ENCODE results near the gene CD226. TPM values are rescaled to one million over a fixed set of nuclear protein-coding genes. Genes with fewer than 3 reads are reported as not detected.
"Not testable (repeated sequence)": the region's sequence is repeated elsewhere in the genome, so short reads cannot be mapped to it uniquely, and the experiment has no call there.

Gene CD226
- total and polyA plus RNA-seq, 4 donors: 0.15 to 3.2 (median 3.1) TPM; not detected in 1

- H3K36me3 ChIP-seq (ENCODE audit: control insufficient read depth in 1 of 2, insufficient read depth in 2 of 2, low read length in 1 of 2): no peaks in the 10 kb centered on the region
- intact Hi-C loops (cut with DNase I): loop anchor here in 1 of 2 donors (2.0 kb wide), 1 partner anchor 72 kb away; no protein-coding TSS in a partner anchor
- no peaks in the 10 kb centered on the region for H3K27me3 ChIP-seq (ENCODE audit: control insufficient read depth in 1 of 2, insufficient read depth in 2 of 2, low read length in 1 of 2)
- H3K9me3 ChIP-seq (ENCODE audit: control insufficient read depth, low read length): no peaks in the 10 kb centered on the region
- WGBS, 2 donors: 75 to 87% methylated on average over 4 of the region's 4 CpGs
- DNase-seq (no peak), ATAC-seq (ENCODE audit: low FRiP score) (no peak)
- no peaks in the 10 kb centered on the region for H3K4me1 ChIP-seq (ENCODE audit: control insufficient read depth in 1 of 2, insufficient read depth in 2 of 2, low read length in 2 of 2)
- H3K4me3 ChIP-seq (ENCODE audit: low read length in 2 of 2): no peak overlapping the region
- H3K27ac ChIP-seq (ENCODE audit: low read depth in 1 of 2, low read length in 2 of 2): no peak overlapping the region
These were observed 58.7 kb downstream of the CD226 start for GRCh38 chr18:69889009-69889408.

- H3K36me3 ChIP-seq (ENCODE audit: control insufficient read depth in 1 of 2, insufficient read depth in 2 of 2, low read length in 1 of 2): no peaks in the 10 kb centered on the region
- 94 to 96% methylated on average over 2 of the region's 2 CpGs for WGBS, 2 donors
- intact Hi-C loops (cut with DNase I): no loop called here
- no peak overlapping the region for H3K4me3 ChIP-seq (ENCODE audit: low read length in 2 of 2)
- ATAC-seq (ENCODE audit: low FRiP score) (no peak), DNase-seq (no peak)
- H3K4me1 ChIP-seq (ENCODE audit: control insufficient read depth in 1 of 2, insufficient read depth in 2 of 2, low read length in 2 of 2): no peaks in the 10 kb centered on the region
- H3K27me3 ChIP-seq (ENCODE audit: control insufficient read depth in 1 of 2, insufficient read depth in 2 of 2, low read length in 1 of 2): no peaks in the 10 kb centered on the region
- no peaks in the 10 kb centered on the region for H3K9me3 ChIP-seq (ENCODE audit: control insufficient read depth, low read length)
- no peak overlapping the region for H3K27ac ChIP-seq (ENCODE audit: low read depth in 1 of 2, low read length in 2 of 2)
These were observed 60.4 kb downstream of the CD226 start for GRCh38 chr18:69887256-69887655.

- no peaks in the 10 kb centered on the region for H3K9me3 ChIP-seq (ENCODE audit: control insufficient read depth, low read length)
- 90 to 91% methylated on average over 20 of the region's 20 CpGs for whole genome bisulfite sequencing, 2 donors
- intact Hi-C loops (cut with DNase I): no loop called here
- H3K27ac ChIP-seq (ENCODE audit: low read depth in 1 of 2, low read length in 2 of 2): no peak overlapping the region
- ATAC-seq (ENCODE audit: low FRiP score) (no peak), DNase-seq (no peak)
- H3K4me3 ChIP-seq (ENCODE audit: low read length in 2 of 2): no peak overlapping the region
- no peaks in the 10 kb centered on the region for H3K36me3 ChIP-seq (ENCODE audit: control insufficient read depth in 1 of 2, insufficient read depth in 2 of 2, low read length in 1 of 2)
- H3K4me1 ChIP-seq (ENCODE audit: control insufficient read depth in 1 of 2, insufficient read depth in 2 of 2, low read length in 2 of 2): no peaks in the 10 kb centered on the region
- no peaks in the 10 kb centered on the region for H3K27me3 ChIP-seq (ENCODE audit: control insufficient read depth in 1 of 2, insufficient read depth in 2 of 2, low read length in 1 of 2)
These were observed 61.7 kb downstream of the CD226 start for GRCh38 chr18:69885841-69886531.

DNA sequence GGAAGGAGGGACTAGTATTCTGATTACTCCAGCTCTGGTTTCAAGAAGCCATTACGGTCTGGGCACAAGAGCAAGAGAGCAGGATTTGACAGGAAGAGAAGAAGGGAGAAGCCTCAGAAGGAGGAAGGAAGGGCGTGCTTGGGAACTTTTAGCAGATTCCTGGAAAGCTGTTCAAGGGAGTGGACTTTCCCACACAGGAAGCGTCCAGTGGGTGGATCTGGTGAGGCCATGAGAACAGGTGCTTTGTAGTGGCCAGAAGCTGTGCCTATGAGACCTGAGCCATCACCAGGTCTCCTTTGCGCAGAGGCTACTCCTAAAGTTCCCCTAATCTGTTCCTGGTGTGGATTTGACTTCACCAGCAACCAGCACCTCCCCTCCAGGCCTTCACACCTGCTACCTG is 62.3 kb downstream of the CD226 start:
- no peaks in the 10 kb centered on the region for H3K27me3 ChIP-seq (ENCODE audit: control insufficient read depth in 1 of 2, insufficient read depth in 2 of 2, low read length in 1 of 2)
- no peak overlapping the region for H3K27ac ChIP-seq (ENCODE audit: low read depth in 1 of 2, low read length in 2 of 2)
- H3K36me3 ChIP-seq (ENCODE audit: control insufficient read depth in 1 of 2, insufficient read depth in 2 of 2, low read length in 1 of 2): no peaks in the 10 kb centered on the region
- 97 to 99% methylated on average over 4 of the region's 4 CpGs for WGBS, 2 donors
- H3K9me3 ChIP-seq (ENCODE audit: control insufficient read depth, low read length): no peaks in the 10 kb centered on the region
- intact Hi-C loops (cut with DNase I): no loop called here
- no peak for DNase-seq
- H3K4me3 ChIP-seq (ENCODE audit: low read length in 2 of 2): no peak overlapping the region
- ATAC-seq (ENCODE audit: low FRiP score): no peak
- no peaks in the 10 kb centered on the region for H3K4me1 ChIP-seq (ENCODE audit: control insufficient read depth in 1 of 2, insufficient read depth in 2 of 2, low read length in 2 of 2)

DNA sequence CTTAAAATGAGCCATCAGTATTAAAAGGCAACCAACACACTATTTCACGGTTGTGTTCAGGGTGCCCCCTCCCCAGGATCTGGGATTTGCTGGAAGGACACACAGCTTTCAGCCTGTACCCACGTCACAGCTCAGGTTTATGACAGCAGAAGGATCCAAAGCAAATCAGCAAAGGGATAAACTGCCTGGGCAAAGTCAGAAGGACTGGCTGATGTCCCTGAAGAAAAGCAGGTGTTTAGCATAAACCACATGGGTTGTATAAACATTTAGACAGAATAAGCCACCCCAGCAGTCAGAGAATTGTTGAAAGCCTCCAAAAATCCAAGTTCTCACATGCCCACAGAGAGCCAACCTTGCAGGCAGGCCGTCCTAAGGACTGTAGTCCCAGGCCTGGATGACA is 63.9 kb downstream of the CD226 start:
- DNase-seq (no peak), ATAC-seq (ENCODE audit: low FRiP score) (no peak)
- H3K9me3 ChIP-seq (ENCODE audit: control insufficient read depth, low read length): no peaks in the 10 kb centered on the region
- intact Hi-C loops (cut with DNase I): no loop called here
- no peak overlapping the region for H3K4me3 ChIP-seq (ENCODE audit: low read length in 2 of 2)
- no peaks in the 10 kb centered on the region for H3K36me3 ChIP-seq (ENCODE audit: control insufficient read depth in 1 of 2, insufficient read depth in 2 of 2, low read length in 1 of 2)
- WGBS, 2 donors: 50 to 52% methylated on average over 3 of the region's 3 CpGs
- H3K27me3 ChIP-seq (ENCODE audit: control insufficient read depth in 1 of 2, insufficient read depth in 2 of 2, low read length in 1 of 2): no peaks in the 10 kb centered on the region
- H3K27ac ChIP-seq (ENCODE audit: low read depth in 1 of 2, low read length in 2 of 2): no peak overlapping the region
- H3K4me1 ChIP-seq (ENCODE audit: control insufficient read depth in 1 of 2, insufficient read depth in 2 of 2, low read length in 2 of 2): no peaks in the 10 kb centered on the region

DNA sequence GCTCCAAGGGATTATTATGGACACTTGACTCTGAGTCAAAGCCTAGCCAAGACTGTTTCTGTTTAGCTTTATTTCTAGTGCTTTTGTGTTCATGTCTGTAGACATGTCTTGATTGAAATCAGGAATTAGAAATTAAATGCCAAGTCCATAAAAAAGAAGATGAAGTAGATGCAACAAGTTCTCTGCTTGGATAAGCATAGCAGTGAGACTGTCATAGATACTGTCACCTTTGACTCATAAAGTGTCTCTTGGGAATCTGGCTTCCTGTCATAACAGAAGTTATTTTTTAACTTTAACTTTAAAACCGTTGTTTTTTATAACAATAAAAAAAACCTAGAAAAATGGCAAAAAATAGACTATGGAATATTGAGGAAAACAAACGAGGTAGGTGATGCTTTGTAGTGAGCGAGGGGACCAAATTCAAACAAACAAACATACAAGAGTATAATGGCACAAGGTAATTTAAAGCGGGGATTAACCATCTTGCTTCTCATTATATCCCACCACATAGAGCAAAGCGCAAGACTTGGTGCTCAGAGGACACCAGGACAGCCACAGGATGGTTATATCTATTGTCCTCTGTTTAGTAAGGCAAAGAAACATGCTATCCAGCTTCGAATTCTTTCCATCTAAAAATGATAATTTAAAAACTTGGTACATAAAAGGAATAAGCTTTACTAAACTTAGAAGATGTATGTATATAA is 64.6 kb downstream of the CD226 start:
- H3K4me1 ChIP-seq (ENCODE audit: control insufficient read depth in 1 of 2, insufficient read depth in 2 of 2, low read length in 2 of 2): no peaks in the 10 kb centered on the region
- DNase-seq (no peak), ATAC-seq (ENCODE audit: low FRiP score) (no peak)
- no peaks in the 10 kb centered on the region for H3K36me3 ChIP-seq (ENCODE audit: control insufficient read depth in 1 of 2, insufficient read depth in 2 of 2, low read length in 1 of 2)
- no peaks in the 10 kb centered on the region for H3K9me3 ChIP-seq (ENCODE audit: control insufficient read depth, low read length)
- no peak overlapping the region for H3K4me3 ChIP-seq (ENCODE audit: low read length in 2 of 2)
- intact Hi-C loops (cut with DNase I): no loop called here
- H3K27me3 ChIP-seq (ENCODE audit: control insufficient read depth in 1 of 2, insufficient read depth in 2 of 2, low read length in 1 of 2): no peaks in the 10 kb centered on the region
- H3K27ac ChIP-seq (ENCODE audit: low read depth in 1 of 2, low read length in 2 of 2): no peak overlapping the region
- 81 to 82% methylated on average over 6 of the region's 6 CpGs for WGBS, 2 donors

GRCh38 chr18:69880083-69880482 is 67.6 kb downstream of the CD226 start:
- H3K4me1 ChIP-seq (ENCODE audit: control insufficient read depth in 1 of 2, insufficient read depth in 2 of 2, low read length in 2 of 2): no peaks in the 10 kb centered on the region
- H3K4me3 ChIP-seq (ENCODE audit: low read length in 2 of 2): no peak overlapping the region
- H3K27me3 ChIP-seq (ENCODE audit: control insufficient read depth in 1 of 2, insufficient read depth in 2 of 2, low read length in 1 of 2): no peaks in the 10 kb centered on the region
- no peaks in the 10 kb centered on the region for H3K36me3 ChIP-seq (ENCODE audit: control insufficient read depth in 1 of 2, insufficient read depth in 2 of 2, low read length in 1 of 2)
- no peaks in the 10 kb centered on the region for H3K9me3 ChIP-seq (ENCODE audit: control insufficient read depth, low read length)
- ATAC-seq (ENCODE audit: low FRiP score): no peak
- 95 to 96% methylated on average over 3 of the region's 3 CpGs for WGBS, 2 donors
- H3K27ac ChIP-seq (ENCODE audit: low read depth in 1 of 2, low read length in 2 of 2): no peak overlapping the region
- intact Hi-C loops (cut with DNase I): no loop called here
- no peak for DNase-seq

DNA sequence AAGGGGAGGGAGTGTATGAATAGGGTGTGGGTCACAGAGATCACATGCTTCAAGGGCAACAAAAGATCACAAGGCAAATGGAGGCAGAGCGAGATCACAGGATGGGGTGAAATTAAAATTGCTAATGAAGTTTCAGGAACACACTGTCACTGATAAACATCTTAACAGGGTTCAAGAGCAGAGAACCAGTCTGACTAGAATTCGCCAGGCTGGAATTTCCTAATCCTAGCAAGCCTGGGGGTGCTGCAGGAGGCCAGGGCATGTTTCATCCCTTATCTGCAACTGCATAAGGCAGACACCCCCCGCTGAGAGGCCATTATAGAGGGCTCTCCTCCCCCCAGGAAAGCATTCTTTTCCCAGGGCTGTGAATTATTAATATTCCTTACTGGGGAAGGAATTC is 68.6 kb downstream of the CD226 start:
- H3K27me3 ChIP-seq (ENCODE audit: control insufficient read depth in 1 of 2, insufficient read depth in 2 of 2, low read length in 1 of 2); H3K9me3 ChIP-seq (ENCODE audit: control insufficient read depth, low read length); ATAC-seq (ENCODE audit: low FRiP score); H3K4me3 ChIP-seq (ENCODE audit: low read length in 2 of 2); intact Hi-C loops (cut with DNase I); DNase-seq; H3K36me3 ChIP-seq (ENCODE audit: control insufficient read depth in 1 of 2, insufficient read depth in 2 of 2, low read length in 1 of 2); H3K4me1 ChIP-seq (ENCODE audit: control insufficient read depth in 1 of 2, insufficient read depth in 2 of 2, low read length in 2 of 2); H3K27ac ChIP-seq (ENCODE audit: low read depth in 1 of 2, low read length in 2 of 2): not testable (repeated sequence)
- 70 to 87% methylated on average over 3 of the region's 3 CpGs for WGBS, 2 donors

Measured in aorta (tissue), 5 donors.